Coronary artery (tissue), 2 donors: ENCODE results near the gene MRO.
A peak's percentile ranks its signal among the peaks of the same experiment; 100 is the strongest.
"Not testable (repeated sequence)": the region's sequence is repeated elsewhere in the genome, so short reads cannot be mapped to it uniquely, and the experiment has no call there.

ENCODE experiments used
- DNase-seq: peaks from one replicate; pipeline ENCODE4 v3.0.0-alpha.2; 2017; ENCODE audit warnings: low spot score
- H3K27ac ChIP-seq, 2 donors: fragments of 200-600 bp; sonication (generic); one replicate each; pipeline ENCODE4 v1.5.1; 2016 to 2019
- H3K4me3 ChIP-seq: fragments of 200-600 bp; sonication (generic); 2 replicates; pipeline ENCODE4 v1.5.1; 2016; ENCODE audit warnings: mild to moderate bottlenecking, moderate library complexity
- TF ChIP-seq, protein P1 (sequence below): fragments of 200-600 bp; sonication (generic); IDR thresholded peaks from one replicate; pipeline ENCODE4 v1.5.1; 2019; ENCODE audit warnings: antibody characterized with exemption

Gene MRO

DNA sequence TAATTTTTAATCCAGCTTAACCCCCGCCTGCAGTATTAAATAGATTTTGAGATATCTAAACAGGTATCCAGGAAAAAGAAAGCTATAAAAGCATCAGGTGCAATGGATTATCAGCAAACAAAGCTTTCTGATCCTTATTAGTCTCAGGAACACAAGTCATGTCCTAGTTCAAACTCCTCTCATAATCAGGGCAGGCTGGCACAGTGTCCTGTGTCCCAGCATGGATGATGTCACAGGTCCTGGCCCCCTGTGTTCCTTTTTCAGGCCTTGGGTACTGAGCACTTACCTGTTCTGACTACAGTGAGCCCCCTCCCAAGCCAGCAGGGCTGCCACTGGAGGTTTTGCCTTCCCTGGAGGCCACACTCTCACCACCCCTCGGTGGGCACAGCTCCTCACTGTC is 19.5 kb upstream of the MRO start:
- TF ChIP-seq, protein P1, sequence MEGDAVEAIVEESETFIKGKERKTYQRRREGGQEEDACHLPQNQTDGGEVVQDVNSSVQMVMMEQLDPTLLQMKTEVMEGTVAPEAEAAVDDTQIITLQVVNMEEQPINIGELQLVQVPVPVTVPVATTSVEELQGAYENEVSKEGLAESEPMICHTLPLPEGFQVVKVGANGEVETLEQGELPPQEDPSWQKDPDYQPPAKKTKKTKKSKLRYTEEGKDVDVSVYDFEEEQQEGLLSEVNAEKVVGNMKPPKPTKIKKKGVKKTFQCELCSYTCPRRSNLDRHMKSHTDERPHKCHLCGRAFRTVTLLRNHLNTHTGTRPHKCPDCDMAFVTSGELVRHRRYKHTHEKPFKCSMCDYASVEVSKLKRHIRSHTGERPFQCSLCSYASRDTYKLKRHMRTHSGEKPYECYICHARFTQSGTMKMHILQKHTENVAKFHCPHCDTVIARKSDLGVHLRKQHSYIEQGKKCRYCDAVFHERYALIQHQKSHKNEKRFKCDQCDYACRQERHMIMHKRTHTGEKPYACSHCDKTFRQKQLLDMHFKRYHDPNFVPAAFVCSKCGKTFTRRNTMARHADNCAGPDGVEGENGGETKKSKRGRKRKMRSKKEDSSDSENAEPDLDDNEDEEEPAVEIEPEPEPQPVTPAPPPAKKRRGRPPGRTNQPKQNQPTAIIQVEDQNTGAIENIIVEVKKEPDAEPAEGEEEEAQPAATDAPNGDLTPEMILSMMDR, result no peak
- H3K4me3 ChIP-seq, result no peak overlapping the region
- no peak overlapping the region for H3K27ac ChIP-seq
- no peak for DNase-seq

DNA sequence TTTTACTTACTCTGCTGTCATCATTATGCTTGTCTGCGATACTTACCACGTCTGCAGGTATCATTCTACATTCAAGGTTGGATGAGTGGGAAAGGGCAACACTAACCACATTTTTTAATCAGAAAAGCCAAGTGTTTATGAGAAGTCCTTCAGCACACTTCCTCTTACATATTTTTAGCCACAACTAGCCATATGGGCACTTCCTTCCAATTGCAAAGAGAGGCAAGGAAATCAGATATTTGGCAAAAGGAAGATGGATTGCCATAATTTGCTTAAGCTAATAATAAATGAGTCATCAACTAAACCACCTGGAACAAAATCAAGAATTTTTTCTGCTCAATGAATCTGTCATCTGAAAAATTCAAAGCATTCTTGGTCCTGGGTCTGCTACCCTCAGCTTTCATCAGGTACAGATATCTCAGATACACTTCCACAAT is 16.7 kb upstream of the MRO start:
- TF ChIP-seq, protein P1, result no peak
- Histone ChIP-seq H3K4me3 (no peak overlapping the region), H3K27ac (no peak overlapping the region)
- no peak for DNase-seq

GRCh38 chr18:50833496-50833895 is 13.7 kb upstream of the MRO start:
- H3K4me3 ChIP-seq, H3K27ac ChIP-seq, DNase-seq: not testable (repeated sequence)

DNA sequence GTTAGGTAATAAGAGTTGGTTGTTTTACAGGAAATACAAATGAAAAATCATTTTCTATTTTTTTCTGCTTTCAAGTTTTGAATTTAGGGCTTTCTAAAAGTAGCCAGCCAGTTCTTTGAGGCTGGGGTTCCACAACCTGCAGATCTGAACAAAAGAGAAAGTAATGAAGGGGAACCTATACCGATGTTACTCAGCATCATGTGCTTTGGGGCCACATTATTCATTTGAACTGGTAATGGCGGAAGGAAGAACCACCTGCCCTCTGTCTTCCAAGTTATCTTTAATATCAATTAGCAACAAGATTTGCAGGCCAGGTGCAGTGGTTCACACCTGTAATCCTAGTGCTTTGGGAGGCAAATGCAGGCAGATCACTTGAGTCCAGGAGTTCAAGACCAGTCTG is 12.9 kb upstream of the MRO start:
- DNase-seq, result no peak
- Histone ChIP-seq H3K4me3 (no peak overlapping the region), H3K27ac (no peak overlapping the region)
- TF ChIP-seq, protein P1, result no peak

- no peak overlapping the region for H3K27ac ChIP-seq
- DNase-seq, result no peak
- TF ChIP-seq, protein P1, result no peak
- no peak overlapping the region for H3K4me3 ChIP-seq
Measured at GRCh38 chr18:50830544-50830943, 10.7 kb upstream of the MRO start.

- TF ChIP-seq, protein P1, result no peak
- Histone ChIP-seq H3K4me3 (no peak overlapping the region), H3K27ac (peak overlapping the region in 1 of 2 donors; percentile 28)
- no peak for DNase-seq
Measured at GRCh38 chr18:50829644-50830043, 9.8 kb upstream of the MRO start.

- H3K4me3 ChIP-seq, result no peak overlapping the region
- no peak overlapping the region for H3K27ac ChIP-seq
- DNase-seq, result no peak
- TF ChIP-seq, protein P1, result no peak
Measured at GRCh38 chr18:50826027-50826426, 6.2 kb upstream of the MRO start.

DNA sequence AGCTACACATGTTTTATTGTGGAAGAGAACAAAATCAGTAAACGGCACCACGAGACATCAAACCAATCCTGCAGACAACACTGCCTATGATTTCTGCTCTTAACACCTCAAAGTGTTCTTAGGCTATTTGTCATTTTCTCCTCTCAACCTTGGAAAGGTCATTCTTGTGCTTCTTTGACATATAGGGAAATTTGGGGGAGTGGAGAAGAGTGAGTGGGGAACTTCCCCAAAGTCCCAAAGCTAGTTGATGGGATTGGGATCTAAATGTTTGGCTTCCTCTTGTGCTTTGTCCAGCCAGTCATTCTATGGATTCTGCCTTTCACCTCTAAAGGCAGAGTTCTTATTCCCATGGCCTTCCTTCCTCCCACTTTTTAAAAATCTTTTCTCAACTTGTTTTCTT is 5.8 kb upstream of the MRO start:
- Histone ChIP-seq H3K4me3 (no peak overlapping the region), H3K27ac (no peak overlapping the region)
- DNase-seq, result no peak
- TF ChIP-seq, protein P1, result no peak
